Lung (tissue), 12 donors: ENCODE data around the gene RPS28. TPM values are rescaled to one million over a fixed set of nuclear protein-coding genes. Genes with fewer than 3 reads are reported as not detected.

ENCODE experiments used
- ATAC-seq: fragments of 200-7000 bp; cut with Tn5 transposase; one replicate; pipeline ENCODE4 v1.9.1; 2020; ENCODE audit warnings: moderate number of reproducible peaks; ENCODE audit not compliant: insufficient read depth, low FRiP score
- DNase-seq, 3 donors: peaks; one replicate each; pipeline ENCODE4 v3.0.0-alpha.2; 2013 to 2017
- H3K27ac ChIP-seq, 2 donors: one replicate each; pipeline ENCODE4 v1.5.1; 2013; ENCODE audit warnings: mild to moderate bottlenecking in 2 of 2, moderate library complexity in 2 of 2, control low read depth in 1 of 2, inconsistent platforms in 1 of 2, low read depth in 1 of 2, low read length in 1 of 2
- H3K27me3 ChIP-seq, 3 donors: one replicate each; pipeline ENCODE4 v1.5.1; 2013; ENCODE audit warnings: low read length in 2 of 3; ENCODE audit not compliant: control insufficient read depth in 3 of 3, insufficient read depth in 3 of 3
- H3K36me3 ChIP-seq, 4 donors: one replicate each; pipeline ENCODE4 v1.5.1; 2013; ENCODE audit warnings: low read length in 4 of 4, mild to moderate bottlenecking in 1 of 4, moderate library complexity in 1 of 4; ENCODE audit not compliant: control insufficient read depth in 4 of 4, insufficient read depth in 4 of 4
- H3K4me1 ChIP-seq, 5 donors: one replicate each; pipeline ENCODE4 v1.5.1; 2013; ENCODE audit warnings: low read length in 5 of 5, mild to moderate bottlenecking in 2 of 5, moderate library complexity in 1 of 5; ENCODE audit not compliant: control insufficient read depth in 5 of 5, insufficient read depth in 5 of 5
- H3K4me3 ChIP-seq: one replicate; pipeline ENCODE4 v1.5.1; 2013; ENCODE audit warnings: mild to moderate bottlenecking, control low read depth, moderate library complexity
- H3K9ac ChIP-seq, 2 donors: one replicate each; pipeline ENCODE4 v1.5.1; 2013; ENCODE audit warnings: low read length in 2 of 2, control low read depth in 1 of 2; ENCODE audit not compliant: insufficient read depth in 1 of 2
- H3K9me3 ChIP-seq, 4 donors: one replicate each; pipeline ENCODE4 v1.5.1; 2013; ENCODE audit warnings: low read length in 3 of 4, mild to moderate bottlenecking in 1 of 4, moderate library complexity in 1 of 4; ENCODE audit not compliant: control insufficient read depth in 4 of 4, insufficient read depth in 3 of 4
- WGBS, 2 donors: extraction: QIAGEN DNeasy Blood & Tissue Kit; methylation state at CpG; one replicate each; pipeline ENCODE4 v1.1.7; 2013; 5-methylcytosine and 5-hydroxymethylcytosine counted together
- polyA plus RNA-seq, 2 donors: library from polyadenylated mRNA; stranded (reverse); fragments of 200-250 nt; gene quantifications; one replicate each; pipeline ENCODE4 v1.2.1, GENCODE V29; 2013
- total RNA-seq, 2 donors: library from RNA; depleted of rRNA in 1 of 2; stranded (reverse); fragments of >200 nt in 1 of 2; gene quantifications; one replicate each; pipeline ENCODE4 v1.2.1, GENCODE V29; 2014 to 2021
- TF ChIP-seq, protein P1 (sequence below): IDR thresholded peaks from 2 replicates; pipeline ENCODE4 v1.5.1; 2012; ENCODE audit warnings: mild to moderate bottlenecking; ENCODE audit errors: control extremely low read depth, extremely low read depth
- donor health status: control.
- donor health status: control.
- donor health status: Bipolar disorder and iron deficiency.
- donor health status: healthy.
- donor health status: DM: yes; HTN: yes; CAD: no.

The RPS28 gene
- total and polyA plus RNA-seq, 4 donors, result 588 to 1,897 (median 1,296) TPM

DNA sequence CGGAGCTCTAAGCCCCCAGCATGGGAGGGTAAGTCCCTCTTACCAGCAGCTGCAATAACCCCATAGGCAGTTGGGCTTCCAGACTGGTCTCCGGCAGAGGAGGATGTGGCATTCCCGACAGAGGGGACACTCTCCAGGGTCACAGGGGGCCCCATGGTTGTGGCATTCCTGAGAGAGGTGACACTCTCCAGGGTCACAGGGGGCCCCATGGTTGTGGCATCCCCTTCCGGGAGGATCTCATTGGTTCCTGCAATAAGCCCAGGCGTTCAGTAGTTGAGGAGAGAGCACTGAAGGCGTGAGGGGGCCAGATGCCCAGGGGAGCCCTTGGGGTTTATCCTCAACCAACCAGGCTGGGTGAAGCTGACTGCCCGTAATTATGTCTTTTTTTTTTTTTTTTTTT is 18.6 kb upstream of the RPS28 start:
- ATAC-seq (no peak), DNase-seq (no peak)
- WGBS, 2 donors, result 73 to 75% methylated on average over 7 of the region's 7 CpGs
- Histone ChIP-seq H3K9me3 (no peaks in the 10 kb centered on the region), H3K4me1 (peaks cover 0 to 10% (median 0%) of the 10 kb centered on the region in 5 donors), H3K9ac (no peak overlapping the region), H3K27ac (no peak overlapping the region), H3K27me3 (no peaks in the 10 kb centered on the region), H3K36me3 (peaks cover 0 to 8% (median 0%) of the 10 kb centered on the region in 4 donors), H3K4me3 (no peak overlapping the region)
- TF ChIP-seq, protein P1, sequence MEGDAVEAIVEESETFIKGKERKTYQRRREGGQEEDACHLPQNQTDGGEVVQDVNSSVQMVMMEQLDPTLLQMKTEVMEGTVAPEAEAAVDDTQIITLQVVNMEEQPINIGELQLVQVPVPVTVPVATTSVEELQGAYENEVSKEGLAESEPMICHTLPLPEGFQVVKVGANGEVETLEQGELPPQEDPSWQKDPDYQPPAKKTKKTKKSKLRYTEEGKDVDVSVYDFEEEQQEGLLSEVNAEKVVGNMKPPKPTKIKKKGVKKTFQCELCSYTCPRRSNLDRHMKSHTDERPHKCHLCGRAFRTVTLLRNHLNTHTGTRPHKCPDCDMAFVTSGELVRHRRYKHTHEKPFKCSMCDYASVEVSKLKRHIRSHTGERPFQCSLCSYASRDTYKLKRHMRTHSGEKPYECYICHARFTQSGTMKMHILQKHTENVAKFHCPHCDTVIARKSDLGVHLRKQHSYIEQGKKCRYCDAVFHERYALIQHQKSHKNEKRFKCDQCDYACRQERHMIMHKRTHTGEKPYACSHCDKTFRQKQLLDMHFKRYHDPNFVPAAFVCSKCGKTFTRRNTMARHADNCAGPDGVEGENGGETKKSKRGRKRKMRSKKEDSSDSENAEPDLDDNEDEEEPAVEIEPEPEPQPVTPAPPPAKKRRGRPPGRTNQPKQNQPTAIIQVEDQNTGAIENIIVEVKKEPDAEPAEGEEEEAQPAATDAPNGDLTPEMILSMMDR, result no peak

DNA sequence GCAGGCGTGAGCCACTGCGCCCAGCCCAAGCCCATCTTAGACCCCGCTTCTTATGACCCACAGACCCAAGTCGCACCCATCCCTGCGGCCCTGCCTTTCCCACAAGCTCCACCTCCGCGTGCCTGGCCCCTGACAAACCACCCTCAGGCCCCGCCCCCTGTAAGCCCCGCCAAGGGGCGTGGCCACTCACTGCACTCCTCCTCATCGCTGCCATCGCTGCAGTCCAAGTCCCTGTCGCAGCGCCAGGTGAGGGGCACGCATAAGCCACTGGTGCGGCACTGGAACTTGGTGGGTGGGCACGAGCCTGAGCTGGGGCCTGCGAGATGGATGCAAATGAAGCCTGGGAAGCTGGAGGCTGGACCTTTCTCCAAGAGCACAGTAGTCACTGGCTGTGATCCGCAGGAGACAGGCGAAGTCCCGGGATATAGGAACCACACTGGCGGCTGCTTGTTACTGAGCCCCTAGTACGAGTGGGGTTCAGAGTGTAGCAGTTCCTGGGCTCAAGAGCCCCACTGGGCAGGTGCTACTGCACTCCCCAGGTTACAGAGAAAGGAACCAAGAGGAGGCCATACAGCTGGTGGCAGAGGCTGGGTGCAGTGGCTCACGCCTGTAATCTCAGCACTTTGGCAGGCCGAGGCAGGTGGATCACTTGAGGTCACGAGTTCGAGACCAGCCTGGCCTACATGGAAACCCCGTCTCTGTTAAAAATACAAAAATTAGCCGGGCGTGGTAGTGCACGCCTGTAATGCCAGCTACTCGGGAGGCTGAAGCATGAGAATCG is 16.3 kb upstream of the RPS28 start:
- Histone ChIP-seq H3K27ac (no peak overlapping the region), H3K36me3 (peaks cover 0 to 8% (median 5%) of the 10 kb centered on the region in 4 donors), H3K4me1 (peaks cover 0 to 19% (median 4%) of the 10 kb centered on the region in 5 donors), H3K9ac (no peak overlapping the region), H3K4me3 (no peak overlapping the region), H3K9me3 (no peaks in the 10 kb centered on the region), H3K27me3 (no peaks in the 10 kb centered on the region)
- 85 to 89% methylated on average over 33 of the region's 33 CpGs for WGBS, 2 donors
- ATAC-seq (no peak), DNase-seq (no peak)
- TF ChIP-seq, protein P1, result no peak

DNA sequence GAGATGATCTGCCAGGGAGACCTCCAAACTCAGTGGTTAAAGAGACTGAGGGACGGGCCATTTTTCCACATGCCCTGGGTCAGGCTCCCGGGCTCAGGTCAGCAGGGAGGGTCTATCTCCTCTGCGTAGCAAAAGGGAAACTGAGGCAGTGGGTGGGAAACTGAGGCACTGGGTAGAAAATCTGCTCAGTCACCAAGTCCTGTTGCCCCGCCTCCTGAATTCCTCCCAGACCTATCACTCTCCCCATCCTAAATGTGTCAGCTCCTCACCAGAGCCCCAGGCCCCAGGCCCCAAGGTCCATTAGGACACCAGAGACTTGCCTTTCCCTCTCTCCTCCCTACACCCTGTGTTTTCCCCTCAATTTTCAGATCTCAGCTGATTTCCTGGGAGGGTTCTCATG is 15.5 kb upstream of the RPS28 start:
- peaks cover 0 to 19% (median 4%) of the 10 kb centered on the region in 5 donors for H3K4me1 ChIP-seq
- H3K36me3 ChIP-seq, result peaks cover 0 to 11% (median 7%) of the 10 kb centered on the region in 4 donors
- no peak for DNase-seq
- TF ChIP-seq, protein P1, result no peak
- no peak overlapping the region for H3K9ac ChIP-seq
- ATAC-seq, result no peak
- H3K4me3 ChIP-seq, result no peak overlapping the region
- 72 to 77% methylated on average over 4 of the region's 4 CpGs for WGBS, 2 donors
- H3K27ac ChIP-seq, result peak overlapping the region in 1 of 2 donors; percentile 17
- H3K9me3 ChIP-seq, result no peaks in the 10 kb centered on the region
- no peaks in the 10 kb centered on the region for H3K27me3 ChIP-seq
